ENCODE results near the gene SORL1. TPM values are rescaled to one million over a fixed set of nuclear protein-coding genes. Genes with fewer than 3 reads are reported as not detected.

Gene SORL1
- total and polyA plus RNA-seq, 2 of the 13 experiments (the other 11 are each of a cell fraction or from before 2014, with no cell fraction given): 21.3 to 148 TPM

DNA sequence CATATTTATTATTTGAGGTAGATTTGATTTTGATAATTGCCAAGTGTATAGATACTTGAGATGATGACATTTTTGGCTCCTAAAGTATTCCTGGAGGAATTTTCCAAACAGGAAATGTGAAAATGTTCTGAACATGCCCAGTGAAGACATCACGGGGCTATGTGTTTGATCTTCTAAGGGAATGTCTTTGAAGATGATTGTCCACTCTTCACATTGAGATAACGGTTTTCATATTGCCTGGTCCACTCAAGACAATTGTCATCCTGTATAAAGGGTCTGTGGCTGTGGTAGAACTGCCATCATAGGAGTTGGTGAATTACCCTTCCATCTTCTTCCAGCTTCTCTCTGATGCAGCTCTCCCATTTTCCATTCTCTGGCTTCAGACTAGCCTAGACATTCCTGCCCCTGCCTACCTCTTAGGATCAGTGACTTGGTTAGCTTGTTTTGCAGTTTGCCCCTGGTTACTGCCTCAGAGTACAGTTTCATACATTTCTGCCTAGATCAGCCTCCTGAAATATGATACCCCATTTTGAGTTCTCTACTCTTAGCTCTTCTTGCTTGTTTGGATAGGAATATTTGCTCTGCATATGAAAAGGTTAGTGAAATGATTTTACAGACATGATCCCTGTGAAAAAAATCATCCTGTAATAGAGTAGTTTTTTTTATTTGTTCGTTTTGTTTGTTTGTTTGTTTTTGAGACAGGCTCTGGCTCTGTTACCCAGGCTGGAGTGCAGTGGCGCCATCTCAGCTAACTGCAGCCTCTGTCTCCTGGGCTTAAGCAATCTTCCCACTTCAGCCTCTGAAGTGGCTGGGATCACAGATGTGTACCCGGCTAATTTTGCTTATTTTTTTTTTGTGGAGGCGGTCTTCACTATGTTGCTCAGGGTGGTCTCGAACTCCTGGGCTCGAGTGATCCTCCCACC, 112.0 kb downstream of the SORL1 start (continued):
- TF ChIP-seq, protein P1, sequence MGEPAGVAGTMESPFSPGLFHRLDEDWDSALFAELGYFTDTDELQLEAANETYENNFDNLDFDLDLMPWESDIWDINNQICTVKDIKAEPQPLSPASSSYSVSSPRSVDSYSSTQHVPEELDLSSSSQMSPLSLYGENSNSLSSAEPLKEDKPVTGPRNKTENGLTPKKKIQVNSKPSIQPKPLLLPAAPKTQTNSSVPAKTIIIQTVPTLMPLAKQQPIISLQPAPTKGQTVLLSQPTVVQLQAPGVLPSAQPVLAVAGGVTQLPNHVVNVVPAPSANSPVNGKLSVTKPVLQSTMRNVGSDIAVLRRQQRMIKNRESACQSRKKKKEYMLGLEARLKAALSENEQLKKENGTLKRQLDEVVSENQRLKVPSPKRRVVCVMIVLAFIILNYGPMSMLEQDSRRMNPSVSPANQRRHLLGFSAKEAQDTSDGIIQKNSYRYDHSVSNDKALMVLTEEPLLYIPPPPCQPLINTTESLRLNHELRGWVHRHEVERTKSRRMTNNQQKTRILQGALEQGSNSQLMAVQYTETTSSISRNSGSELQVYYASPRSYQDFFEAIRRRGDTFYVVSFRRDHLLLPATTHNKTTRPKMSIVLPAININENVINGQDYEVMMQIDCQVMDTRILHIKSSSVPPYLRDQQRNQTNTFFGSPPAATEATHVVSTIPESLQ (CRISPR knock-in tag; conservative IDR thresholded peaks at IDR 0.05): no peak
- TF ChIP-seq ZNF337 (CRISPR knock-in tag; IDR thresholded peaks at IDR 0.05; ENCODE audit: borderline replicate concordance, low read depth) (no peak), FOSL2 (CRISPR knock-in tag; IDR thresholded peaks at IDR 0.05) (0 out of 2 replicates have a peak, but pooled peaks have one; percentile 25), MAZ (IDR thresholded peaks at IDR 0.05; ENCODE audit: borderline replicate concordance, low read depth, low read length) (no peak), MAZ (CRISPR knock-in tag; IDR thresholded peaks at IDR 0.05; ENCODE audit: low read depth) (no peak), ATAD3A (CRISPR knock-in tag; IDR thresholded peaks at IDR 0.05) (no peak), ZNF496 (CRISPR knock-in tag; IDR thresholded peaks at IDR 0.05; ENCODE audit: insufficient replicate concordance) (no peak), ZNF446 (CRISPR knock-in tag; IDR thresholded peaks at IDR 0.05) (no peak), ARHGAP35 (CRISPR knock-in tag; IDR thresholded peaks at IDR 0.05; ENCODE audit: borderline replicate concordance) (no peak), U2AF1 (optimal IDR thresholded peaks at IDR 0.05; ENCODE audit: low read depth, low read length) (no peak), MBD4 (IDR thresholded peaks at IDR 0.05; ENCODE audit: borderline replicate concordance, low read length) (no peak), ETS1 (CRISPR knock-in tag; IDR thresholded peaks at IDR 0.05) (no peak), ZBTB1 (CRISPR knock-in tag; IDR thresholded peaks at IDR 0.05; ENCODE audit: borderline replicate concordance) (no peak), ZNF878 (CRISPR knock-in tag; IDR thresholded peaks at IDR 0.05) (0 out of 2 replicates have a peak, but pooled peaks have one; percentile 51), ZEB1 (IDR thresholded peaks at IDR 0.05; ENCODE audit: insufficient replicate concordance, low read depth) (no peak), ZFP1 (CRISPR knock-in tag; IDR thresholded peaks at IDR 0.05) (no peak), ZNF260 (CRISPR knock-in tag; IDR thresholded peaks at IDR 0.05; ENCODE audit: borderline replicate concordance, low read depth) (no peak), ZNF710 (CRISPR knock-in tag; IDR thresholded peaks at IDR 0.05; ENCODE audit: borderline replicate concordance) (no peak), NCOR1 (IDR thresholded peaks at IDR 0.05; ENCODE audit: borderline replicate concordance, low read length) (no peak), ZUFSP (CRISPR knock-in tag; IDR thresholded peaks at IDR 0.05; ENCODE audit: borderline replicate concordance) (no peak), SOX13 (IDR thresholded peaks at IDR 0.05) (no peak), SOX13 (CRISPR knock-in tag; conservative IDR thresholded peaks at IDR 0.05 in 1 of 2, IDR thresholded peaks at IDR 0.05 in 1 of 2) (peak in 1 of 2 experiments; percentile 56; a peak in 1 of 4 replicates)

Measured in HepG2 (cell line).